A172 (cell line): ENCODE measurements around the gene FN3K. TPM values are rescaled to one million over a fixed set of nuclear protein-coding genes. Genes with fewer than 3 reads are reported as not detected.

ENCODE experiments used
- DNase-seq: peaks from one replicate; pipeline ENCODE4 v3.0.0-alpha.2; 2015; ENCODE audit warnings: low spot score
- total RNA-seq: library from RNA; depleted of rRNA; stranded (reverse); fragments of >200 nt; shearing (Covaris generic); gene quantifications from 2 replicates; pipeline ENCODE4 v1.2.3, GENCODE V29; 2014; rRNA removed

The FN3K gene
- total RNA-seq, 1 experiment from 2014 or later, result 2.9 TPM

- DNase-seq, result no peak
These were observed 60.2 kb downstream of the FN3K start for GRCh38 chr17:82795615-82796014.

GRCh38 chr17:82797061-82797460 lies 61.6 kb downstream of the FN3K start:
- no peak for DNase-seq

GRCh38 chr17:82798752-82799151 lies 63.3 kb downstream of the FN3K start:
- no peak for DNase-seq

GRCh38 chr17:82799591-82799990 lies 64.2 kb downstream of the FN3K start:
- DNase-seq, result no peak

Other genes with a start within 250 kb of the FN3K start
- 33.6 and 37.0 TPM in 2 replicates for gene FOXK2, start 215.9 kb upstream of the FN3K start, total RNA-seq
- 90.3 and 96.0 TPM in 2 replicates for gene WDR45B, start 87.2 kb upstream of the FN3K start, total RNA-seq
- gene RAB40B, start 36.9 kb upstream of the FN3K start, total RNA-seq, result 9.9 and 15.0 TPM in 2 replicates
- 50.0 and 54.4 TPM in 2 replicates for gene FN3KRP, start 18.9 kb upstream of the FN3K start, total RNA-seq
- 29.8 and 38.7 TPM in 2 replicates for gene TBCD, start 16.4 kb downstream of the FN3K start, total RNA-seq
- not detected in 2 replicates for gene ZNF750, start 104.4 kb downstream of the FN3K start, total RNA-seq